ENCODE data around the gene GTF3C1.

Gene GTF3C1

DNA sequence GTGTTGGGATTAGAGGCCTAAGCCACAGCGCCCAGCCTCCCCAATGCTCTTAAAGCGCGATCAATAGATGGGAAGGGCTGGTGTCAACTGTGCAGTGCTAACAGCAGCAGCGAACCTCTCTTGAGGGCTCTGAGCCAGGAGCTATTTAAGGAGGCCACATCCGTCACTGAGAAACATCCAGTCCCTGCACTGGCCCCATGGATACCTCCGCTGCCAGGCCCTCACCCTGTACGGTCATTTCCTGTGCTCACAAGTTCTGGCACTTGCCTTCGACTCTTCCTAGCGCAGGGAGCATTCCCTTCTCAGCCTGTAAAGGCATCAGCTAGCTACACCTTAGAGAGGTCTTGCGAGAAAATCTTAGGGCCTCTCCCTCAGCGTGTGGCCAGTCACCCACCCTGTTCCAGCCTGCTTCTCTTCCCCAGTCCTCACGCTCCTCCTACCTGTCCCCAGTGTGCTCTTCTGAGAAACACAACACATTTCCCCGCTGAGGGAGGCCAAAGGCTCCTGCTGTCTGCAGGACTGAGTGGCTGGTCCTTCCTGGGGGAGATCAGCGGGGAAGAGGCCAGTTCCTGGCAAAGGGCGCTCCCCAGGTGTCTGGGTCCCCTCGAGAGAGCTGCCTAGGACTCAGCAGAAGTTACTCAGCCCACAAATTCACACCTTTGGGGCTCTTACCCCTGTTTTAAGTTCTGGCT is 28.6 kb downstream of the GTF3C1 start:
- no peak overlapping the region for H3K27ac ChIP-seq (ENCODE audit: low read depth, low read length)
- H2AFZ ChIP-seq (ENCODE audit: low read length, unreplicated experiment) = no peak overlapping the region
- H3K36me3 ChIP-seq (ENCODE audit: insufficient read depth, low read length) = peaks cover 48% of the 10 kb centered on the region
- H3K27me3 ChIP-seq (ENCODE audit: insufficient read depth, low read length) = no peaks in the 10 kb centered on the region
- no peaks in the 10 kb centered on the region for H3K79me2 ChIP-seq (ENCODE audit: control insufficient read depth, insufficient read depth, low read length, unreplicated experiment)
- H3K4me1 ChIP-seq (ENCODE audit: control insufficient read depth, insufficient read depth, low read length, unreplicated experiment) = no peaks in the 10 kb centered on the region
- H3K4me3 ChIP-seq (ENCODE audit: low read depth, low read length) = no peak overlapping the region

DNA sequence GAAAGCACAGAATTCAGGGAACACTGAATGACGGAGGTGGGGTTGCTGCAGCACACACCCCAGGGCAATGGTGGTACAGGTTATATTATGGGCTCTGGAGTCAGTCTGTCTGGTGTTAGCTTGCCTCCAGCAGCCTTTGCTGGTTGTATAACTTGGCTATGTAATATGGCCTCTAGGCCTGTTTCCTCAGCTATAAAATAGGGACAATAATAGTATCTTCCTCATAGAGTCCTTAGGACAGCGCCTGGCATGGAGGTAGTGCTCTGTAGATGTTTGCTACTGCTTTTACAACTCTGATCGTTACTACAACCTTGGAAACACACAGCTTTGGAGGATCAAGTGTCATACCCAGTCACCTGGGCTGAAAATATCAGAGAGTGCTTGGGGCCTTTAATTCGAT is 31.5 kb downstream of the GTF3C1 start:
- Histone ChIP-seq H3K27ac (ENCODE audit: low read depth, low read length) (no peak overlapping the region), H2AFZ (ENCODE audit: low read length, unreplicated experiment) (no peak overlapping the region), H3K36me3 (ENCODE audit: insufficient read depth, low read length) (peaks cover 21% of the 10 kb centered on the region)

DNA sequence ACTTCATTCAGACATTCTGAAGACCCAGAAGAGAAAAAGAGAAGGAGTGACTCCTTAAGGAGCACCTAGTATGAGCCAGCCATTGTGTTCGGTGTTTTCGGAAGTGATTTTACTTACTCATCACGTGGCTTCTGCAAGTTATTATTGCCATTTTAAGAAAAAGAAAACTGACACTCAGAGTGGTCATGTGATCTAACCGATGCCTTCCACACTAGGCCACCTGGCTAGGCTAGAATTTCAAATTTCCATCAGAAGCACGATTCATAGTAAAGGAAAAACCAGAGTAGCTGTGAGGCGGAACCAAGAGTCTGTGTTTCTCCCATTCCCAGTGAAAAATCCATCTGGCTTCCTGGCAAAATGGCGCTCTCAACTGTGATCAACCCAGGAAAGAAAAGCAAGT is 32.0 kb downstream of the GTF3C1 start:
- Histone ChIP-seq H2AFZ (ENCODE audit: low read length, unreplicated experiment) (no peak overlapping the region), H3K4me1 (ENCODE audit: control insufficient read depth, insufficient read depth, low read length, unreplicated experiment) (no peaks in the 10 kb centered on the region), H3K4me3 (ENCODE audit: low read depth, low read length) (no peak overlapping the region), H3K27me3 (ENCODE audit: insufficient read depth, low read length) (no peaks in the 10 kb centered on the region), H3K36me3 (ENCODE audit: insufficient read depth, low read length) (peaks cover 16% of the 10 kb centered on the region), H3K27ac (ENCODE audit: low read depth, low read length) (no peak overlapping the region), H3K79me2 (ENCODE audit: control insufficient read depth, insufficient read depth, low read length, unreplicated experiment) (no peaks in the 10 kb centered on the region)

More for the DNA sequence above, 31.5 kb downstream of the GTF3C1 start:
- Histone ChIP-seq H3K79me2 (ENCODE audit: control insufficient read depth, insufficient read depth, low read length, unreplicated experiment) (no peaks in the 10 kb centered on the region), H3K27me3 (ENCODE audit: insufficient read depth, low read length) (no peaks in the 10 kb centered on the region), H3K4me3 (ENCODE audit: low read depth, low read length) (no peak overlapping the region), H3K4me1 (ENCODE audit: control insufficient read depth, insufficient read depth, low read length, unreplicated experiment) (no peaks in the 10 kb centered on the region)

DNA sequence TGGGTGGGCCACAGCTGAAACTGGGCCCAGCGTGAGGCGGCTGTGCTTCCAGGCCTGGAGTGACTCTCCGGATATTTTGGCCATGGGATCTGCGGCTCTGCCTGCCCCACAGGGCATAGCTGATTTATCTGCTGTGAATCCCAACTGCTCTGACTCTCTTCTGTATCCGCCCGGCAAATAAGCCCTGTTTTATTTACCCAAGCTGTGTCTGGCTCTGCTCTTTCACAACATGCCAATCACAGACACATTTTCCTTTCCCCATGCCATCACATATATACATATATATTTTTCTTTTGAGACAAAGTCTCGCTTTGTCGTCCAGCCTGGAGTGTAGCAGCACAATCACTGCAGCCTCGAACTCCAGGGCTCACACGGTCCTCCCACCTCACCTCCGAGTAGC is 33.3 kb downstream of the GTF3C1 start:
- peaks cover 9% of the 10 kb centered on the region; the same call in 1 of the 2 replicates for H3K36me3 ChIP-seq (ENCODE audit: insufficient read depth, low read length)

DNA sequence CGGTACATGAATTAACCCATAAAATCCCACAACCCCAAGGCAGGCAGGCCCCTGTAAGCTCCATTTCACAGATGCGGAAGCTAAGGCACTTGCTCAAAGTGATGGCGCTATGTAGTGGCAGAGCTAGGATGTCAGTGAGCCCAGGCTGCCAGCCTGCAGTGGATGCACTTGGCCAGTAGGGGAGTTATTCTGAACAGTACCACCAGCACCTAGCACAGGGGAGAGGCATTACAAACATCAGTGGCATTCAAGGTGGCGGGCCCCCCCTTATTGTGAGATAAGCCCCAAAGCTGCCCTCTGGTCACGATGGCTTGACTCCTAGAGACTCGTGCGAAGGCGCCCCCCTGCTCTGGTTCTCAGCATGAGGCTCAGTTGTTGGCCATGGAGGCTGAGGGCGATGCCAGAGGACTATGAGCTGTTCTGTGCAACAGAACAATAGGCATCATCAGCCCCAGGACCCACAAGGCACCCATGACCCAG is 33.8 kb downstream of the GTF3C1 start:
- Histone ChIP-seq H3K4me3 (ENCODE audit: low read depth, low read length) (no peak overlapping the region), H3K4me1 (ENCODE audit: control insufficient read depth, insufficient read depth, low read length, unreplicated experiment) (no peaks in the 10 kb centered on the region), H3K79me2 (ENCODE audit: control insufficient read depth, insufficient read depth, low read length, unreplicated experiment) (no peaks in the 10 kb centered on the region), H3K27ac (ENCODE audit: low read depth, low read length) (no peak overlapping the region), H2AFZ (ENCODE audit: low read length, unreplicated experiment) (no peak overlapping the region), H3K27me3 (ENCODE audit: insufficient read depth, low read length) (no peaks in the 10 kb centered on the region), H3K36me3 (ENCODE audit: insufficient read depth, low read length) (peaks cover 9% of the 10 kb centered on the region; the same call in 1 of the 2 replicates)

More for the DNA sequence above, 33.3 kb downstream of the GTF3C1 start:
- Histone ChIP-seq H3K4me1 (ENCODE audit: control insufficient read depth, insufficient read depth, low read length, unreplicated experiment) (no peaks in the 10 kb centered on the region), H3K27me3 (ENCODE audit: insufficient read depth, low read length) (no peaks in the 10 kb centered on the region), H3K4me3 (ENCODE audit: low read depth, low read length) (no peak overlapping the region), H3K27ac (ENCODE audit: low read depth, low read length) (no peak overlapping the region), H3K79me2 (ENCODE audit: control insufficient read depth, insufficient read depth, low read length, unreplicated experiment) (no peaks in the 10 kb centered on the region), H2AFZ (ENCODE audit: low read length, unreplicated experiment) (no peak overlapping the region)

DNA sequence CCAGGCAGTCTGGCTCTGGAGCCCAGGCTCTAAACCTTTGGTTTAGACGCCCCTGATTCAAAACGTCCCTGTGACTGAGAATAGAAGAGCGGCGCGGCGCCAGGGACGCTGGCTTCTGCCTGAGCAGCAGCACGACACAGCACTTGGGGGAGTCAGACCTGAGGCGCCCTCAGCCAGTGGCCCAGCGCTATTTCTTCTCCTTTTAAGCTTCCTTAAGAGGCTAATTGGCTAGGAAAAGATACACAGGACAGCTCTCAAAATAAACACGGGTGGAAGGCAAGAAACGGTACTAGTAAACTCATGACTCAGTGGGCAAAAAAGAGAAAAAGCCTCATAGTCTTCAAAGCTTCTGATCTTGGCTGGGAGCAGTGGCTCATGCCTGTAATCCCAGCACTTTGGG is 34.9 kb downstream of the GTF3C1 start:
- Histone ChIP-seq H2AFZ (ENCODE audit: low read length, unreplicated experiment) (no peak overlapping the region), H3K27ac (ENCODE audit: low read depth, low read length) (no peak overlapping the region), H3K27me3 (ENCODE audit: insufficient read depth, low read length) (no peaks in the 10 kb centered on the region), H3K4me1 (ENCODE audit: control insufficient read depth, insufficient read depth, low read length, unreplicated experiment) (no peaks in the 10 kb centered on the region), H3K79me2 (ENCODE audit: control insufficient read depth, insufficient read depth, low read length, unreplicated experiment) (no peaks in the 10 kb centered on the region), H3K4me3 (ENCODE audit: low read depth, low read length) (no peak overlapping the region), H3K36me3 (ENCODE audit: insufficient read depth, low read length) (peaks cover 9% of the 10 kb centered on the region; the same call in 1 of the 2 replicates)

DNA sequence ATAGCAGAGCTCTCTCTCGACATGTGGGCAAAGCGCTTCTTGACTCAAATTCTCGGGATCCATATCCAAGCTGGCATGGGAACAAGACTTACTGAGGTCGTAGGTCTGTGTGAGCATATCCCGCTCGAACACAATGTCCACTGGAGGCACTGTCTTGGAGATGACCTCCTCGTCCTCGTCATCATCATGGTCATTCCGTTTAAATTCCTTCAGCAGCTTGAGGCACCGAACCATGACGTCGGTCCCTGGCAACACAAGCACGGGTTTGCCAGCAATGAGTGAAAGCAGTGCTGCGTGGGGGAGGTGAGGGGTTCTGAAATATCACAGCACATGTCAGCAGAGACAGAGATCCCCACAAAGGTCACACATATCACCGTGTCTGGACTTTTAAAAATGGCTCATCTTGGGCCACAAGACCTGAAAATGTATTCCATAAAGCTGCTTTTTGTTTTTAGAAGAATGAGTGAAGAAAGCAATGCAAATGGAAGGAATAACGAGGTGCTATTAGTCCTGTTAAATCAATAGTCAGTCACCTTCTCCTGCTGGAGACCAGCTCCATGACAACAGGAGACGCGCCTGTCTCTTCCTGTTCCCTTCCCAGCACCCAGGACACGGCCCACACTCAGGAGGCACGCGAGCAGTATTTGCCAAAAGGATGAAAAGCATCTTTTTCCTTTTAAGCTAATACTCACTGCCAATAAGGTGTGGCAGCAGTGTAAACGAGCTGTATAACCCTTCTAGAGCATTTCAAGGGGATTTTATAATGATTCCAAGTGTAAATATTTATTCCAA is 37.9 kb downstream of the GTF3C1 start:
- Histone ChIP-seq H2AFZ (ENCODE audit: low read length, unreplicated experiment) (no peak overlapping the region), H3K36me3 (ENCODE audit: insufficient read depth, low read length) (no peaks in the 10 kb centered on the region), H3K4me1 (ENCODE audit: control insufficient read depth, insufficient read depth, low read length, unreplicated experiment) (no peaks in the 10 kb centered on the region), H3K27ac (ENCODE audit: low read depth, low read length) (no peak overlapping the region), H3K79me2 (ENCODE audit: control insufficient read depth, insufficient read depth, low read length, unreplicated experiment) (no peaks in the 10 kb centered on the region), H3K27me3 (ENCODE audit: insufficient read depth, low read length) (no peaks in the 10 kb centered on the region), H3K4me3 (ENCODE audit: low read depth, low read length) (no peak overlapping the region)

DNA sequence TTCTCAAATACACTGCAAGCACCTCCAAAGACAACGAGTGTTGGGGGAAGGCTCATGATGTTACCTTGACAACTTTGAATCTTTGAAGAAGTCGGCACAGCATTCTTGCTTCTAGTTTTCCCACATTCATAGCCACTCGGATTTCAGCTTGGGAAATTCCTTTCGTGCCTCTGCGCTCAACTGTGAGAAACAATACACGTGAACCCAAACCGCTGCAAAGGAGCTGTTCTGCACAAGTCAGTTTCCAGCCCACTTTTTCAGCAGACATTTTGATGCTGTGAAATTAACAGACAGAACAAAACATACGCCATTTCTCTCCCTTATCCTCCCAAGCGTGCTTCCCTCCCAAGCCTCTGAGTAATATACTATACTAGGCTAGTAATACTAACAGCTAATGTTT is 41.2 kb downstream of the GTF3C1 start:
- no peaks in the 10 kb centered on the region for H3K79me2 ChIP-seq (ENCODE audit: control insufficient read depth, insufficient read depth, low read length, unreplicated experiment)
- no peaks in the 10 kb centered on the region for H3K4me1 ChIP-seq (ENCODE audit: control insufficient read depth, insufficient read depth, low read length, unreplicated experiment)
- H3K4me3 ChIP-seq (ENCODE audit: low read depth, low read length) = no peak overlapping the region
- peaks cover 10% of the 10 kb centered on the region; the same call in 1 of the 2 replicates for H3K36me3 ChIP-seq (ENCODE audit: insufficient read depth, low read length)
- H3K27me3 ChIP-seq (ENCODE audit: insufficient read depth, low read length) = no peaks in the 10 kb centered on the region
- H2AFZ ChIP-seq (ENCODE audit: low read length, unreplicated experiment) = no peak overlapping the region
- no peak overlapping the region for H3K27ac ChIP-seq (ENCODE audit: low read depth, low read length)

DNA sequence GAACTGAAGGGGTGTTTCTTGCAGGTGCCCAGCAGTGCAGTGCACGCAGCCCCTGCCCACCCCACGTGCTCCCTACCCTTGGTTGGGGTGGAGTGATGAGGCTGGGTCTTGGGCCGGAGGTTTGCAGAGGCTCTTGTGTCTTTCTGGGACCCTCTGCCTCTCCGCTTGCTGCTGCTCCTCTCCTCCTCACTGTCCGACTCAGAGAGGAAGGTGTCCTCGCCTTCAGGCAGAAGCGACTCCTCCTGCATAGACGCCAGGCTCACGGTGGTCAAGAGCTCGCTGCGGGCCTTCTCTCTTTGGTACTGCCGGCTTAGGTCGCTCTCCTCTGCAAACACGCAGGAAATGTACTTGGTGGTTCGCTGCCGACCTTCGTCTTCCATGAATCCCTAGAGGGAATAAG is 42.9 kb downstream of the GTF3C1 start:
- Histone ChIP-seq H3K4me1 (ENCODE audit: control insufficient read depth, insufficient read depth, low read length, unreplicated experiment) (no peaks in the 10 kb centered on the region), H3K79me2 (ENCODE audit: control insufficient read depth, insufficient read depth, low read length, unreplicated experiment) (no peaks in the 10 kb centered on the region), H3K27me3 (ENCODE audit: insufficient read depth, low read length) (no peaks in the 10 kb centered on the region), H2AFZ (ENCODE audit: low read length, unreplicated experiment) (no peak overlapping the region), H3K4me3 (ENCODE audit: low read depth, low read length) (no peak overlapping the region), H3K36me3 (ENCODE audit: insufficient read depth, low read length) (peaks cover 10% of the 10 kb centered on the region; the same call in 1 of the 2 replicates), H3K27ac (ENCODE audit: low read depth, low read length) (no peak overlapping the region)

DNA sequence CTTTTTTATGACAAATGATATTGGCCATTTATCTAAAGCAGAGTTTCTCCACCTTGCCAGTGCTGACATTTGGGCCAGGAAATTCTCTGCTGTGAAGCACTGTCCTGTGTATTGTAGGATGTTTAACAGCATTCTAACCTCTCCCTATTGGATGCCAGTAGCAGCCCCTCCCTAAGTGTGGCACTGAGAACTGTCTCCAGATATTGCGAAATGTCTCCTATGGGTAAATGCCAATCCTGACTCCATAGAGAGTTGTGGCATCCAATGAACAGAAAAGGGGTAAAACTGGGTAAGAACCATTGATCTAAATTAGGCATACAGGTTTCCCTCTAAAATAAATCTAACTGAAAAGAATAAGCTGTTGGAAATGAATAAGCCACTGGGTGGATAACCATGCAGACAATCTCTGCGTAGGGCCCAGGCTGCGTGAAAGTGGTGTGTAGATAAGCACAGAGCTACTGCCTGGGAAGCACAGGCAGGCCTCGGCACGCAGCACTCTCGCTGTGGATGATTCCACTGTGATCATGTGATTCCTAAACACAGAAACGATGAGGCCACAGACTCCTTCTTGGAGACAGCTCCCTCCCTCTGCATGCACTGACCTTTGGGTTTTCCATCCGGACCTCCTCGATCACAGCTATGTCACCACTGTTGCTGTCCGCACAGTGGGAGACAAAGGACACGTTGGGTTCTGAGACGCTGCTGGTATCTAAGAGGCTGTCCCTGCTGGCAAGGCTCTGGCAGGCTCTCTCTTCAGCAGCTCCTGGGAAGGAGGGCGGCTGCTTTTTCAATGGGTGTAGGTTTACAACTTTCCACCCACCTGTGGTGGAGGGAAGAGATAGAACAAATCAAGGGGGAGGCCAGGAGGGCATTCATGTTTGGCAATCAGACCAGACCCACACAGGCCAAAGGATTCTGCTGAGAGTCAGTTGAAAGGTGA is 44.1 kb downstream of the GTF3C1 start:
- Histone ChIP-seq H3K4me1 (ENCODE audit: control insufficient read depth, insufficient read depth, low read length, unreplicated experiment) (no peaks in the 10 kb centered on the region), H3K27ac (ENCODE audit: low read depth, low read length) (no peak overlapping the region), H2AFZ (ENCODE audit: low read length, unreplicated experiment) (no peak overlapping the region), H3K36me3 (ENCODE audit: insufficient read depth, low read length) (peaks cover 16% of the 10 kb centered on the region), H3K27me3 (ENCODE audit: insufficient read depth, low read length) (no peaks in the 10 kb centered on the region), H3K4me3 (ENCODE audit: low read depth, low read length) (no peak overlapping the region), H3K79me2 (ENCODE audit: control insufficient read depth, insufficient read depth, low read length, unreplicated experiment) (no peaks in the 10 kb centered on the region)

All from ACC112 (cell line).